Glutamatergic neuron (in vitro differentiated cells): ENCODE results near the gene NAP1L1. TPM values are rescaled to one million over a fixed set of nuclear protein-coding genes. Genes with fewer than 3 reads are reported as not detected.

Experiments
- DNase-seq: peaks from one replicate; pipeline ENCODE4 v3.0.0; 2022
- H3K27ac Mint-ChIP-seq: one replicate; pipeline ENCODE4 v1.8.0; 2020; ENCODE audit warnings: mild to moderate bottlenecking, mixed read lengths, inconsistent platforms; ENCODE audit not compliant: unreplicated experiment
- H3K27me3 Mint-ChIP-seq: one replicate; pipeline ENCODE4 v1.8.0; 2020; ENCODE audit warnings: mild to moderate bottlenecking, moderate library complexity, mixed read lengths, inconsistent platforms; ENCODE audit not compliant: unreplicated experiment
- H3K36me3 Mint-ChIP-seq: one replicate; pipeline ENCODE4 v1.8.0; 2020; ENCODE audit warnings: mild to moderate bottlenecking, mixed read lengths, inconsistent platforms; ENCODE audit not compliant: unreplicated experiment
- H3K4me1 Mint-ChIP-seq: one replicate; pipeline ENCODE4 v1.8.0; 2020; ENCODE audit warnings: mild to moderate bottlenecking, low read depth, mixed read lengths, inconsistent platforms; ENCODE audit not compliant: unreplicated experiment
- H3K4me3 Mint-ChIP-seq: one replicate; pipeline ENCODE4 v1.8.0; 2020; ENCODE audit warnings: mild to moderate bottlenecking, mixed read lengths, inconsistent platforms; ENCODE audit not compliant: unreplicated experiment
- H3K9me3 Mint-ChIP-seq: one replicate; pipeline ENCODE4 v1.8.0; 2020; ENCODE audit warnings: mild to moderate bottlenecking, moderate library complexity, mixed read lengths, inconsistent platforms; ENCODE audit not compliant: unreplicated experiment
- total RNA-seq: library from RNA; stranded (reverse); fragmentation: NEBNext Ultra II Directional; extraction: Animal tissue kit (Norgen Biotek cat#: 25700); gene quantifications from one replicate; pipeline ENCODE4 v1.2.1, GENCODE V29; 2021; ENCODE audit not compliant: unreplicated experiment
- TF ChIP-seq, protein P1 (sequence below): fragments of 200-600 bp; sonication (generic); IDR thresholded peaks from one replicate; pipeline ENCODE4 v1.5.0; 2021; ENCODE audit not compliant: partially characterized antibody, unreplicated experiment

The NAP1L1 gene
- total RNA-seq, 1 donor from 2014 or later: 635 TPM

DNA sequence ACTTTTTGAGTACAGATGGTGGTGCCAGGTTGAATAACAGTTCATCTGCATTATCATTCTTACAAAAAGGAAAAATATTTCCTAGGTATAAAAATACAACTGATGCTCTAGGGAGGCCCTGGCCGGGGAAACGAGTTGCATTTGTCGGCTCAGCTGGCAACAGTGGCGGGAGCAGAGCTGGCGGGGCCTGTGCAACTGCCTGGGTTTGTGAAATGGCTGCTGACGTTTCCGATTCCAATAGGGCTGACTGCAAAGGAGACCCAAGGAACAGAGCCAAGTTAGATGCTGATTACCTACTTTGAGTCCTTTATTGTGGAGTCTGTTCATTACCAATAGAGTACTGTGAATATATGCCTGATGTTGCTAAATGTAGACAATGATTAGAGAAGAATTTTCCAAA is 27.2 kb downstream of the NAP1L1 start:
- peak overlapping the region; percentile 60 for H3K27ac Mint-ChIP-seq
- DNase-seq: no peak
- no peak overlapping the region for H3K4me3 Mint-ChIP-seq
- H3K9me3 Mint-ChIP-seq: peaks cover 5% of the 10 kb centered on the region
- H3K36me3 Mint-ChIP-seq: no peaks in the 10 kb centered on the region
- H3K27me3 Mint-ChIP-seq: no peaks in the 10 kb centered on the region
- H3K4me1 Mint-ChIP-seq: peaks cover 5% of the 10 kb centered on the region
- TF ChIP-seq, protein P1, sequence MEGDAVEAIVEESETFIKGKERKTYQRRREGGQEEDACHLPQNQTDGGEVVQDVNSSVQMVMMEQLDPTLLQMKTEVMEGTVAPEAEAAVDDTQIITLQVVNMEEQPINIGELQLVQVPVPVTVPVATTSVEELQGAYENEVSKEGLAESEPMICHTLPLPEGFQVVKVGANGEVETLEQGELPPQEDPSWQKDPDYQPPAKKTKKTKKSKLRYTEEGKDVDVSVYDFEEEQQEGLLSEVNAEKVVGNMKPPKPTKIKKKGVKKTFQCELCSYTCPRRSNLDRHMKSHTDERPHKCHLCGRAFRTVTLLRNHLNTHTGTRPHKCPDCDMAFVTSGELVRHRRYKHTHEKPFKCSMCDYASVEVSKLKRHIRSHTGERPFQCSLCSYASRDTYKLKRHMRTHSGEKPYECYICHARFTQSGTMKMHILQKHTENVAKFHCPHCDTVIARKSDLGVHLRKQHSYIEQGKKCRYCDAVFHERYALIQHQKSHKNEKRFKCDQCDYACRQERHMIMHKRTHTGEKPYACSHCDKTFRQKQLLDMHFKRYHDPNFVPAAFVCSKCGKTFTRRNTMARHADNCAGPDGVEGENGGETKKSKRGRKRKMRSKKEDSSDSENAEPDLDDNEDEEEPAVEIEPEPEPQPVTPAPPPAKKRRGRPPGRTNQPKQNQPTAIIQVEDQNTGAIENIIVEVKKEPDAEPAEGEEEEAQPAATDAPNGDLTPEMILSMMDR: no peak

DNA sequence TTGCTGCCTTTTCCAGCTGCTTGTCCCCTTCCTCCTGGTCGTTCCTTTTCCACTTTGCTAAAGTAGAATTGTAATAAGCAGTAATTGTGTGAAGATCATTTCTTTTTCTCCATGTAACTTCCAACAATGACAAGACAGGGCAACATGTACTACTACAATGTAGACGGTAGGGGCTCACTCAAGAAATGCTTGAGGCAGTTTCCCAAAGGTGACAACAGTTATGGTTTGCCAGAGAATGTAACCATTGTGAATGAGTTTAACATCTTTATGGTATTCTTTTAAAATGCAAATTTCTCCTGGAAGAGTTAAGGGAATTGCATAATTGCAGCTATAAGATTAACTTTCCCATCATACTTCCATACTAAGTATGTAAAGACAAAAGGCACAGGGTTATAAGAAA is 29.1 kb downstream of the NAP1L1 start:
- Mint-ChIP-seq H3K4me1 (no peaks in the 10 kb centered on the region), H3K27me3 (no peaks in the 10 kb centered on the region), H3K9me3 (peaks cover 5% of the 10 kb centered on the region), H3K36me3 (no peaks in the 10 kb centered on the region), H3K4me3 (no peak overlapping the region), H3K27ac (no peak overlapping the region)
- TF ChIP-seq, protein P1: peak; percentile 10
- DNase-seq: no peak

DNA sequence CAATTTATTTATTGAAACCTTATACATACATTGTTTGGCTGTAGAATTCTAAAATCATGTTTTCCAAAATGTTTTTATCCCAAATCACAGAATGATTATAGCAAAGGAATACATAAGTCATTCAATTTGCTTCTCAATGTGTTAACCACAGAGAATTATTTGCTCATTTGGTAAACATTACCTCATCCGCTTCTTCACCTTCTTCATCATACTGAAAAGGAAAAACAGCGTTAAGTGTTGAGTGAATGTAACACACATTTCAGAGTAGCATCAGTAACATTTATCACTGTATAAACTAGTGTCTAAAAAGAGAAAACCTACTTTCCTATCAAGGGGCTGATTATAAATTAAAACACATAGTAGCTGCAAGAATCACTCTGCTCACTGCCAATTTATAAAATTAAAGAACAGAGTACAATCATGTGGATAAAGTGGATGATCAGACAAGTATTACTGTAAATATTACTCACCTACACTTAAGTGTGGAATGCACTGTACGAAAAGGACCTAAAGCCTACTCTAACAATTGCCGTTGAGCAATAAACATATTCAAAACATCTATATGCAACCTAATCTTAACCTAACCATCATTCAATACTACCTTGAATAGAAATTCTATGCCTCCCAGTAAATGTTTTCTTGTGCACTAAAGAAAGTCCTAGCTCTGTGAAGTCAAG is 34.8 kb downstream of the NAP1L1 start:
- H3K27ac Mint-ChIP-seq: no peak overlapping the region
- no peaks in the 10 kb centered on the region for H3K36me3 Mint-ChIP-seq
- TF ChIP-seq, protein P1: no peak
- no peak for DNase-seq
- no peak overlapping the region for H3K4me3 Mint-ChIP-seq
- H3K4me1 Mint-ChIP-seq: no peaks in the 10 kb centered on the region
- H3K9me3 Mint-ChIP-seq: peaks cover 1% of the 10 kb centered on the region
- H3K27me3 Mint-ChIP-seq: no peaks in the 10 kb centered on the region

DNA sequence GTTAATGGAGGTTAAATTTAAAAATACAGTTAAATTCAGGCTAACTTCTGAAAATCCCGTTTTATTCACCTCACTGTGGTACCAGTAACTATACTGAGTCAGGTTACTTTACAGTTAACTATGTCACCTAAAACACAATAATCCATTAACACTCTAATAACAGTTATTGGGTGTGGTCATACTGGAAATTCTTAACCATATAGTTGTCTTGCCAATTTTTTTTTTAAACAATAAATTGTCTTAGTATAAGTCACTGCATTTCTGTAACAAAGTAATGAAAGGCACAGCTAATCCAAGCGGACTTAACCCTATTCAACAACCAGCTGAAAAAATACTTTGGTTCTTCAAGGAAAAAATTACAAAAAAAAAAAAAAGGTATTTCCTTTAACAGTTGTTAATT is 36.7 kb downstream of the NAP1L1 start:
- TF ChIP-seq, protein P1: no peak
- Mint-ChIP-seq H3K9me3 (no peaks in the 10 kb centered on the region), H3K27ac (no peak overlapping the region), H3K36me3 (no peaks in the 10 kb centered on the region), H3K4me3 (no peak overlapping the region), H3K27me3 (no peaks in the 10 kb centered on the region), H3K4me1 (no peaks in the 10 kb centered on the region)
- no peak for DNase-seq

DNA sequence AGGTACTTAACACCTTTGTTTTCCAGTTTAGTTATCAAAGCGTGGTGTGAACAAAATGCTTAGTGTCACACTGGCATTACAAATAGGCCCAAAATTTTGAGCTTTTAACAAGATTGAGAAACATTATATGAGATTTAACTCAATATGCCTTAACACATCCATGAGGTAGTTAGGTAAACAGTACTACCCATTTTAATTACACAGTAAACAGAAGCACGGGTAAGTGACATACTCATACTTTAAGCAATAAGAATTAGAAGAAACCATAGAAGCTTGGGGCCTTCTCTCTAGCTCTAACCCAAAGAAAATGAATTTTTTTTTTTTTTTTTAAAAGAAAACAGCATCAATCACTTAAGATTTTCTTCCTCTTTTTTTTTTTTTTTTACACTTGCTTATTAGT is 37.4 kb downstream of the NAP1L1 start:
- H3K36me3 Mint-ChIP-seq: no peaks in the 10 kb centered on the region
- no peaks in the 10 kb centered on the region for H3K4me1 Mint-ChIP-seq
- no peak overlapping the region for H3K4me3 Mint-ChIP-seq
- TF ChIP-seq, protein P1: no peak
- no peak for DNase-seq
- no peaks in the 10 kb centered on the region for H3K27me3 Mint-ChIP-seq
- H3K27ac Mint-ChIP-seq: no peak overlapping the region
- no peaks in the 10 kb centered on the region for H3K9me3 Mint-ChIP-seq
